SK-N-MC (cell line): Measurements from ENCODE around the gene MAFG.

ENCODE experiments used
- DNase-seq: peaks from one replicate; pipeline ENCODE4 v3.0.0-alpha.2; 2011; ENCODE audit warnings: low read depth, low spot score
- H3K27ac ChIP-seq: fragments of 200-600 bp; sonication (generic); 2 replicates; pipeline ENCODE4 v1.5.1; 2016; ENCODE audit warnings: mixed run types
- H3K36me3 ChIP-seq: fragments of 200-600 bp; sonication (generic); 2 replicates; pipeline ENCODE4 v1.6.1; 2017; ENCODE audit warnings: antibody characterized with exemption, low read length, mixed read lengths; ENCODE audit not compliant: insufficient read depth
- H3K4me3 ChIP-seq: fragments of 200-600 bp; sonication (generic); 2 replicates; pipeline ENCODE4 v1.5.1; 2016
- H3K9ac ChIP-seq: fragments of 200-600 bp; sonication (generic); 2 replicates; pipeline ENCODE4 v1.8.0; 2017; ENCODE audit warnings: mixed run types, mixed read lengths; ENCODE audit not compliant: insufficient read length
- H3K9me3 ChIP-seq: fragments of 200-600 bp; sonication (generic); 2 replicates; pipeline ENCODE4 v1.6.1; 2017; ENCODE audit warnings: low read depth, mild to moderate bottlenecking, antibody characterized with exemption, low read length, moderate library complexity, mixed read lengths
- EZH2 ChIP-seq: fragments of 200-600 bp; sonication (generic); IDR thresholded peaks from one replicate; pipeline ENCODE4 v1.6.1; 2017; ENCODE audit warnings: antibody characterized with exemption
- FOXP2 ChIP-seq: optimal IDR thresholded peaks from 2 replicates; pipeline ENCODE3; 2011; ENCODE audit warnings: mild to moderate bottlenecking, moderate library complexity; ENCODE audit not compliant: insufficient read depth; ENCODE audit errors: extremely low read length, control extremely low read depth
- POLR2AphosphoS5 ChIP-seq: IDR thresholded peaks from 2 replicates; pipeline ENCODE4 v1.6.1; 2012; ENCODE audit warnings: mild to moderate bottlenecking, low read depth, low read length, borderline replicate concordance

The MAFG gene

GRCh38 chr17:81966343-81967243, 39.1 kb upstream of the MAFG start:
- Histone ChIP-seq H3K27ac (no peak overlapping the region), H3K9ac (no peak overlapping the region), H3K4me3 (no peak overlapping the region)

DNA sequence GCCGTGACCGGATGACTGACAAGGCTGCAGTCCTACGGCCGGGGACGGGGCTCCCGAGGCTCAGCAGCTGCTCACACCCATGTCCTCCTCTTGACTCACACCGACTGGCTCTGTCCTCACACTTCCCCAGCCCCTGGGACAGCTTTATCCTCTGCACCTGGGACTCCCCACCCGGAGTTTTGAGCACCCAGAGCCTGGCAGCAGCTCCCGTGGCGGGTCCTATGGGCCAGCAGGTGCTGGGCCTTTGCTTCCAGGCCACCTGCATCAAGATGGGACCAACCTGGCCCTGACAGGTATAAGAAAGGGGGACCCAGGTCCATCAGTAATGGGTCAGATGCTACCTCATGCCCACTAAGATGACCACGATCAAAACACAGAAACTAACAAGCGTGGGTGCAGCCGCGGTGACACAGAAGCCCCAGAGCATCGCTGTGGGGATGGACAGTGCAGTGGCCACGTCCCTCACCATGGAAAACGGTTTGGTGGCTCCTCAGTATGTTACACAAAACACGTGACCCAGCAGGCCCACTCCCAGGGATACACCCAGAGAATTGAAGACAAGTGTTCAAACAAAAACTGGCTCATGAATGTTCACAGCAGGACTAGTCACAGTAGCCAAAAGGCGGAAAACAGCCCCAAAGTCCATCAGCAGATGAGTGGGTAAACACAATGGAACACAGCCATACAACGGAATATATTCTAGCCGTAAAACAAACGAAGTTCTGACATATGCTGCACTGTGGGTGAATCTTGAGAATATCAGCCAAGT, 36.7 kb upstream of the MAFG start:
- Histone ChIP-seq H3K27ac (no peak overlapping the region), H3K9ac (no peak overlapping the region)

More at GRCh38 chr17:81966343-81967243, 39.1 kb upstream of the MAFG start:
- TF ChIP-seq FOXP2, result no peak
- no peak for TF ChIP-seq EZH2
- no peak for TF ChIP-seq POLR2AphosphoS5
- DNase-seq, result no peak
- no peaks in the 10 kb centered on the region for H3K9me3 ChIP-seq
- H3K36me3 ChIP-seq, result no peaks in the 10 kb centered on the region

GRCh38 chr17:81962499-81963441, 35.2 kb upstream of the MAFG start:
- DNase-seq, result no peak
- Histone ChIP-seq H3K27ac (no peak overlapping the region), H3K9me3 (no peaks in the 10 kb centered on the region), H3K4me3 (no peak overlapping the region), H3K36me3 (no peaks in the 10 kb centered on the region), H3K9ac (no peak overlapping the region)
- TF ChIP-seq FOXP2 (no peak), POLR2AphosphoS5 (no peak), EZH2 (no peak)

More for the DNA sequence above, 36.7 kb upstream of the MAFG start:
- Histone ChIP-seq H3K9me3 (no peaks in the 10 kb centered on the region), H3K4me3 (no peak overlapping the region), H3K36me3 (no peaks in the 10 kb centered on the region)
- no peak for DNase-seq
- no peak for TF ChIP-seq FOXP2

DNA sequence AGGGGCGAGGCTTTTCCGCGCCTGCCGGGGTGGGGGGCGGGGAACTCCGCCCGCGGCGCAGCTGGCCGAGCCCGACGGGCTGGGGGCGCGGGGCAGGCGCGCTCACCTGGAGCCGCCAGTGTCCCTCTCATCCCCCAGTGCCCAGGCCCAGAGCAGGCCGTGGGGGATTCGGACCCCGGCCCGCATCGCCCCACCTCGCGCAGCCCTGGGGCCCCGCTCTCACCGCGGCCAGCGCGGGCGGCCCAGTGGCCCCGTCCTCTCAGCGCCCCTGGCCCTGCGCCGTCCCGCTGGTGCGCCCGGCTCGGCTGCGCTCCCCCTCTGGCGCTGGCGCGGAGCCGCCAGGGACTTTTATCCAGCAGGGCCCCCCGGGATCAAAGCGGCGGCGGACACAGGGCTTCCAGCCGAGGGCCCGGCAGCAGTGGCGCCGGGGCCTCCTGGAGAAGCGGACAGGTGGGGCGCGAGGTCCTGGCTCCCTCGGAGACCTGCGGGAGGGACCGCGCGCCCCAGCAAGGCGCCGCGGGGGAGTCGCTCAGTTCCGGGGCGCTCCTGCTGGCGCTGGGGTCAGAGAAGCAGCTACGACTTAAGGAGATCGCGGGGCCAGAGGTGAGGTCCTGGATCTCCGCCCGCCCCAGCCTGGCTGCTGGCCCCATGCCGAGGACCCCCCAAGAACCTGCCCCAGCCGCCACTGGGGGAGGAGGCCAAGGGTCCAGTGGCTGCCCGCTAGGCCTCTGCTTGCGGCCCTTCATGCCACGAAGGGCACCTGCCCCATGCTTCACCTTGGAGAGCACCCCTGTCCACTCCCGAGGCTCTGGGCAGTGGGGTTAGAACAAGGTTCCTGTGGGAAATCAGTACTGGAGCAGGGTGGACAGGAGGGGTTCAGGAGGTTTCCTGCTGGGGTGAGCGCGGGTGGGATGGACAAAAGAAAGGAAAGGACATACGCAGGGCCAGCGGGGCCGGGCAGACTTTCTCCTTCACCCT, 34.3 kb upstream of the MAFG start:
- H3K9me3 ChIP-seq, result no peaks in the 10 kb centered on the region
- H3K4me3 ChIP-seq, result no peak overlapping the region
- TF ChIP-seq POLR2AphosphoS5, result no peak
- TF ChIP-seq EZH2, result no peak
- no peak for TF ChIP-seq FOXP2
- no peak overlapping the region for H3K9ac ChIP-seq
- DNase-seq, result no peak
- no peak overlapping the region for H3K27ac ChIP-seq
- no peaks in the 10 kb centered on the region for H3K36me3 ChIP-seq

GRCh38 chr17:81961087-81961511, 33.6 kb upstream of the MAFG start, which contains the start of gene NOTUM:
TSS of gene NOTUM (minus strand) at chr17:81961187. CDS start at chr17:81960909, 278 bp downstream.
- Histone ChIP-seq H3K9me3 (no peaks in the 10 kb centered on the region), H3K36me3 (no peaks in the 10 kb centered on the region), H3K4me3 (peak within 1 kb of the TSS; percentile 75), H3K9ac (peak within 1 kb of the TSS; percentile 26), H3K27ac (no peak within 1 kb of the TSS)
- TF ChIP-seq EZH2 (no peak), POLR2AphosphoS5 (no peak), FOXP2 (no peak)
- DNase-seq, result no peak

DNA sequence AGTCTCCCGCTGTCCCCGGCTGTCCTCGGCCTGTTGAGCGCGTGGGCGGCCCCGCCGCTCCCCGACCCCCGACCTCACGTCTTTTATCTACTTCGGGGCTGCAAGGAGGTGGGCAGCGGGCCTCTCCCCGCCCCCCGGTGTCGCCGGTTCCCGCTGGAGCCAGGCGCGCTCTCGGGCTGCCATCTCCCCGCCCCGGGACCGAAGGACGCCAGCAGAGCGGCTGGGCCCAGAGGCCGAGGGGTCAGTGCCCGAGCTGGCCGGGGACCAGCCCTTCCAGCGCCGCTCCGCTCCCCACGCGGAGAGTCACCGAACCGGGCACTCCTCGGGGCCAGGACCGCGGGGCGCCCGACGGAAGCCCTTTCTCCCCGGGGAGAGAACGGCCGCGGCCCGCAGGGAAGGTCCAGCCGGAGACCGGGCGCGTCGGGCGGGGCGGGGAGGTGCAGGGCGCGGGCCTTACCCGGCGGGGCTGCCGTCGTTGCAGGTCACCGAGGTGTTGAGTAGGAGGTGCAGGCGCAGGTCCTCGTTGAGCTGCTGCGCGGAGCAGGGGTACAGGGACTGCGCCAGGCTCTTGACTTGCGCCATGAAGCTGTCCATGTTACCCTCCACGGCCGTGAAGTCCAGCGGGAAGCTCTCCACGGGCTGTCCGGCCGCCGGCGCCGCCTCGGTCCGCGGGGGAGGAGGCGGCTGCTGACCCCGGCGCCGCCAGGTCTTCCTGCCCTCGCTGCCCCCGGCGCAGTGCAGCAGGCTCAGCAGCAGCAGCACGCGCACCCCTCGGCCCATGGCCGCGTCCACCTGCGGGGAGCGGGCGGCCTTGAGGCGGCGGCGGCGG, 32.8 kb upstream of the MAFG start:
- no peaks in the 10 kb centered on the region for H3K9me3 ChIP-seq
- peak overlapping the region; percentile 26 for H3K9ac ChIP-seq
- H3K36me3 ChIP-seq, result no peaks in the 10 kb centered on the region
- peak overlapping the region; percentile 75 for H3K4me3 ChIP-seq
- H3K27ac ChIP-seq, result no peak overlapping the region
- no peak for DNase-seq
- TF ChIP-seq POLR2AphosphoS5 (no peak), EZH2 (peak; percentile 46)
